NCI-H82 treated with DMSO at 0.1 percent for 48 hours (cell line): ENCODE data around the gene DIP2C.
"Not testable (repeated sequence)": the region's sequence is repeated elsewhere in the genome, so short reads cannot be mapped to it uniquely, and the experiment has no call there.

Experiments
- DNase-seq: peaks from one replicate; lab custom pipeline; 2025; ENCODE audit not compliant: unreplicated experiment; lab: John Stamatoyannopoulos, UW

The DIP2C gene

GRCh38 chr10:488081-488932 lies 201.2 kb downstream of the DIP2C start:
- DNase-seq = no peak

DNA sequence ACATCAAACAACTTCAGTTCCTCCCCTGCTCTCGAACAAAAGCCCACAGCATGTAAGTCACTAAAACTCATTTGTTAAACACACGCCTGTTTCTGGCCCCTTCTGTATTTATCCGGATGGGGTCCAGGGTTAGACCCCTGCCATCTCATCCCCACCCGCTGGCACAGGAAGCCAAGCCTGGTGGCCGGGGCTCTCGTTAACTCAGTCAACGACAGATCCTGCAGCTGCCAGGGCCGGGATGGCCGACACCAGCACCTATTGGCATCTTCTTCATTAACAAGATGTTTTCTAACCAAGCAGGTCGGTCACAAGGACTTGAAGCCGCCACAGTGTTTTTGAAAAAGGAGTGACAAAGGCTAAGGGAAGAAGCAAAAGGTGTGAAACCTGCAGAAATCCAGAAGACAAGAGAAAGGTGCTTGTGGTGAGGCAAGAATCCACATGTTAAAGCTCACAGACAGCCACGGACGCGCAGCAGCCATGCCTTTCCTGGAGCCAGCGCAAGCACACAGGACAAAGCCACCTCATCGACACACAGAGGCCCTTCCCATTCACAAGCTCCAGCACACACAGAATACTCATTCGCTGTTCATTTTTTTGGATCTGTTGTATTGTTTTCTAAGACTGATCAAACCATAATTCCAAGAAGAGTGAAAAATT lies 202.7 kb downstream of the DIP2C start:
- no peak for DNase-seq

DNA sequence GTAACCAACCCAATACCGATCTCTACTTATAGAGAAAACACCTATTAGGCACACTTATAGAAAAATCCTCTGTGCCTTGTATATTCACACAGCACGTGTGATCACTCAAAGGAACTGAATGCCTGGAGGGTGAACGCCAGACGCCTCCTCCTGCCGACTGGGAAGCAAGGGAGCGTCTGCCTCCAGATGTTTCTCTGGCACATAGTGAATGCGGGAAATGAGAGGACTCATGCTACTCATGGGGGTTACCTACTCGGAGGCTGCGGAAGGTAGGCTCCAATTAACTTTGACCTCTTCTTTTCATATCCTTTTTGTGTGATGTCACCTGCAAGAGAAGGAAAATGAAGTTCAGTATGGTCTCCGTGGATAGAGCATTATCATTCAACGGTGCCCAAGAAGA lies 203.3 kb downstream of the DIP2C start:
- no peak for DNase-seq

DNA sequence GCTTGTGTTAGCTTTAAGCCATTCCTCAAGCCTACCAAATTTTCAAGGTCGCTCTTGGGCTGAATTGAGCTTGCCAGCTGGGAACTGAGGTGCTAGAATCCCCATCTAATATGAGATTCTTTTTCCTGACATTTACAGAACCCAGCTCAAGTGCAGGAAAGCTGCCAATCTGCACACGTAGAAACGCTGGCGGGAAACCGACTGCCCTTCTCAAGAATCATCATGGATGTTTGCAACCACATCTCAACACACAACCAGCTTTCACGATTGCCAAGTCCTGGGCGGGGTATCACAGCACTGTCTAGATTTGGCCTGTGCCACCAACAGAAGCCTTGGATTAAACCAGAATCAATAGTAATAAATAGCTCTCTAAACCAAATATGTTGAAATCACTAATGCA lies 203.7 kb downstream of the DIP2C start:
- no peak for DNase-seq

- DNase-seq = no peak
These were observed 204.4 kb downstream of the DIP2C start for GRCh38 chr10:484925-485661.

GRCh38 chr10:484441-484924 lies 205.0 kb downstream of the DIP2C start:
- DNase-seq = no peak

DNA sequence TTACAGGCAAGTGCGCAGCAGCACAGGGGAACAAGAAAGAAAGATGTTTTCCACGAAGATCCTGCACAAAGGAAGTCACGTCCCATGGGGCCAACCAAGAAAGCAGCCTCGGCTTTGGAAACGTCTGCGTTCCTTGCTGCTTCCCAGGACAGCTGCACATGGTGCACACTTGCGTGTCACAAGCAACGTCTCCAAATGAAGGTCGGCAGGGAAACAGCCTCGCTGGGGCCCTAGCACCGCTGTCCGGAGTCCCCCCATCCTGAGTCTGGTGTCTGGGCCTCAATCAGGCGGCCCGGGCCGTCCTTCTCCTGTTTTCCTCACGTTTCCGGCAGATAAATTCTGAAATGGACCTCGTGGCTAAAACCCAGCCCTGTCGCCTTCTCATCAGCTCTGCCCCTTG lies 206.2 kb downstream of the DIP2C start:
- DNase-seq = no peak

GRCh38 chr10:482848-483247 lies 206.6 kb downstream of the DIP2C start:
- DNase-seq = no peak

- DNase-seq = no peak
These were observed 207.4 kb downstream of the DIP2C start for GRCh38 chr10:482051-482501.

DNA sequence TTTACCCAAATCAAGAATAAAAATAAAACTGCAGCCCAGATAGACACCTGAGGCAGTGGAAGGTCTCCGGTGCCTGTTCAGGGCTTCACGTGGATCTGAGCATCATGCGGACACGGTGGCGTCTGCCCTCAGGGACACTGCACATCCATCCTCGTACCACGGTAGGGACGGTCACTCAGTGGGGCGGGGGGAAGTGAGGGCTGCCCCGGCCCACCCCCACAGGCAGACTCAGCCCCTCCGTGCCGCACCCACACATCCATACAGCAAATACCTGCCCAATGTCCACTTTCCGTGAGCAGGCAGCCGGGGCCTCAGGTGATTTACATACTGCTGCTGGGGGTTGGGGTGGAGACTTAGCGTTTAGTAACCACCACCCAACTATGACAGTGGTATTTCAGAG lies 207.8 kb downstream of the DIP2C start:
- DNase-seq = no peak

GRCh38 chr10:480928-481552 lies 208.4 kb downstream of the DIP2C start:
- no peak for DNase-seq

DNA sequence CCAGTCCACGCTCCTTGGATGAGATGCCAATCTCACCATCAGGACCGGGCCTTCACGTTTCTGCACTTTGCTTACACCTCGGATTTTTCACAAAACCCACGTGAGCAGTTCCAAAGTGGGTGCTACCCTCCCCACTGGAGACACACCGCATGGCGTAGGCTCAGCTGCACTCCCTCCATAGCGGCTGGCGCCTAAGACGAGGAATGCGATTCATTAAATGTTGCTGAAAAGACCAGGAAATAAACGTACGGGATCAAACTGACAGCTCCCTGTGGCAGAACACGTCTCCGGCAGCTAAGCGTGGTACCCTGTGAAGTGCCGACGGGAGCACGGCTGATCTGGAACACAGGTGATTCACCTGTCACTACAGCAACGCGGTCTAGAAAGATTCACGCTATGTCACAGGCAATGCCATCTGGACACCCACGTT lies 209.0 kb downstream of the DIP2C start:
- no peak for DNase-seq

DNA sequence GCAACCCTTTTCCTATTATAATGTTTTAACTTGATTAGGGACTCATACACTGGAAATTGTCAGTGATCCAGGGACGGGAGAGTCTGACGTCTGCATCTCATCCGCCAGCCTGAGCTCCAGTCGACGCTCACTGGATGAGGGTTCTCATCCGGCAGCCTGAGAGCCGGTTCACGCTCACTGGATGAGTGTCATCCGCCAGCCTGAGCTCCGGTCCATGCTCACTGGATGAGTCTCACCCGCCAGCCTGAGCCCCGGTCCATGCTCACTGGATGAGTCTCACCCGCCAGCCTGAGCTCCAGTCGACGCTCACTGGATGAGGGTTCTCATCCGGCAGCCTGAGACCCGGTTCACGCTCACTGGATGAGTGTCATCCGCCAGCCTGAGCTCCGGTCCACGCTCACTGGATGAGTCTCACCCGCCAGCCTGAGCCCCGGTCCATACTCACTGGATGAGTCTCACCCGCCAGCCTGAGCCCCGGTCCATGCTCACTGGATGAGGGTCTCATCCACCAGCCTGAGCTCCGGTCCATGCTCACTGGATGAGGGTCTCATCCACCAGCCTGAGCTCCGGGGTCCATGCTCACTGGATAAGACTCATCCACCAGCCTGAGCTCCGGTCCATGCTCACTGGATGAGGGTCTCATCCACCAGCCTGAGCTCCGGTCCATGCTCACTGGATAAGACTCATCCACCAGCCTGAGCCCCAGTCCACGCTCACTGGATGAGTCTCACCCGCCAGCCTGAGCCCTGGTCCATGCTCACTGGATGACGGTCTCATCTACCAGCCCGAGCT lies 209.6 kb downstream of the DIP2C start:
- not testable (repeated sequence) for DNase-seq

DNA sequence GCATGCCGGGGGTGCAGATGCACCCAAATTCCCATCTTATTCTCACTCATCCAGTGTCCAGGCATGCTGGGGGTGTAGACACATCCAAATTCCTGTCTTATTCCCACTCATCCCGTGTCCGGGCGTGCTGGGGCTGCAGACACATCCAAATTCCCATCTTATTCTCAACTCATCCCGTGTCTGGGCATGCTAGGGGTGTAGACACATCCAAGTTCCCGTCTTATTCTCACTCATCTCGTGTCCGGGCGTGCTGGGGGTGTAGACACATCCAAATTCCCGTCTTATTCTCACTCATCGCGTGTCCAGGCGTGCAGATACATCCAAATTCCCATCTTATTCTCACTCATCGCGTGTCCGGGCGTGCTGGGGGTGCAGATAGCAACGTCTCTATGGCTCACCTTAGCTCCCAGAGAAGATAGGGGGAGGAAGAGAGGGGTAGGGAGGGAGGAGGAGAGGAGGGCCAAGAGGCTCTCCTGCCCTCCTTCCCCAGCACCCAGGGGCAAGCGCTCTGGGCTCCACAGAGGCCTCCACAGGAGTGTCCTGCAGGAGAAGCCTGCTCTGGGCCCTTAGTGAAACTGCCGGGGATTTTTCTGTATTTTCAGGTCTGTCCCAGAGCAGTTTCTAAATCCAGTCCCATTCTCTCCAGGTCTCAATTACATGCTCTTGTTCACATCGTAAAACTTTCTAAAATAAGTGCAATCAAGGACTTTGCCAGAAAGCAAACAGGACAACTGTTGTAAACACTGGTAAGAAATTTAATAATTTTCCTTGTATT lies 210.8 kb downstream of the DIP2C start:
- DNase-seq = no peak

- no peak for DNase-seq
These were observed 211.8 kb downstream of the DIP2C start for GRCh38 chr10:477620-478019.

DNA sequence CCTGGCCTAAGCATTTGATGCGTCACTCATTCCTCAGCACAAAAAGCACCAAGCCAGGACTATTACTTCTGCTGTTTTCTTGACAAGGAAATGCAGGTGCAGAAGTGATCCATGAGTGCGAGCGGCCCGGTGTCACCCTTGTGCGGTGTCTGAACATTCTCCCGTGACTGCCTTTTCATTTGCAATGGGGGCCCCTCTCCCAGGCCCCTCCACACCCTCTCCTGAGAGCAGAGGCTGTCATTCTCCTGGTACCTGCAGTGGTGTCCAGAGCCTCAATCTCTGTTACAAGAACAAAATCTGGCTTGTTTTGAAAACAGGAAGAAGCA lies 213.1 kb downstream of the DIP2C start:
- no peak for DNase-seq

- DNase-seq = no peak
These were observed 213.6 kb downstream of the DIP2C start for GRCh38 chr10:475709-476454.

GRCh38 chr10:474946-475345 lies 214.5 kb downstream of the DIP2C start:
- no peak for DNase-seq

- DNase-seq = no peak
These were observed 215.1 kb downstream of the DIP2C start for GRCh38 chr10:474406-474805.
